HEK293T (cell line): ENCODE data around the gene RPL36AL.

ENCODE experiments used
- BHLHE40 ChIP-seq: fragments of 450-650 bp; IDR thresholded peaks from 2 replicates; pipeline ENCODE4 v1.6.1; 2016; ENCODE audit warnings: mild to moderate bottlenecking, moderate library complexity, borderline replicate concordance
- CTBP1 ChIP-seq: fragments of 450-650 bp; IDR thresholded peaks from 2 replicates; pipeline ENCODE4 v1.6.1; 2016; ENCODE audit warnings: borderline replicate concordance
- ELF4 ChIP-seq: fragments of 450-650 bp; IDR thresholded peaks from 2 replicates; pipeline ENCODE4 v1.6.1; 2017; ENCODE audit warnings: antibody characterized with exemption
- FOXA1 ChIP-seq: fragments of 450-650 bp; IDR thresholded peaks from 2 replicates; pipeline ENCODE4 v1.6.1; 2016; ENCODE audit warnings: mild to moderate bottlenecking
- FOXM1 ChIP-seq: fragments of 450-650 bp; IDR thresholded peaks from 2 replicates; pipeline ENCODE4 v1.6.1; 2017; ENCODE audit warnings: mild to moderate bottlenecking, borderline replicate concordance
- HDGF ChIP-seq: fragments of 450-650 bp; IDR thresholded peaks from 2 replicates; pipeline ENCODE4 v1.6.1; 2017; ENCODE audit warnings: antibody characterized with exemption, borderline replicate concordance
- L3MBTL2 ChIP-seq: fragments of 450-650 bp; conservative IDR thresholded peaks from 2 replicates; pipeline ENCODE4 v1.6.1; 2016; ENCODE audit warnings: mild to moderate bottlenecking
- LEF1 ChIP-seq: fragments of 450-650 bp; IDR thresholded peaks from 2 replicates; pipeline ENCODE4 v1.6.1; 2017; ENCODE audit warnings: mild to moderate bottlenecking, borderline replicate concordance
- NFRKB ChIP-seq: fragments of 450-650 bp; IDR thresholded peaks from 2 replicates; pipeline ENCODE4 v1.6.1; 2016; ENCODE audit warnings: mild to moderate bottlenecking, moderate library complexity
- SUZ12 ChIP-seq: fragments of 450-650 bp; IDR thresholded peaks from 2 replicates; pipeline ENCODE4 v1.6.1; 2016; ENCODE audit warnings: mild to moderate bottlenecking
- TARDBP ChIP-seq: fragments of 450-650 bp; IDR thresholded peaks from 2 replicates; pipeline ENCODE4 v1.6.1; 2016

DNA sequence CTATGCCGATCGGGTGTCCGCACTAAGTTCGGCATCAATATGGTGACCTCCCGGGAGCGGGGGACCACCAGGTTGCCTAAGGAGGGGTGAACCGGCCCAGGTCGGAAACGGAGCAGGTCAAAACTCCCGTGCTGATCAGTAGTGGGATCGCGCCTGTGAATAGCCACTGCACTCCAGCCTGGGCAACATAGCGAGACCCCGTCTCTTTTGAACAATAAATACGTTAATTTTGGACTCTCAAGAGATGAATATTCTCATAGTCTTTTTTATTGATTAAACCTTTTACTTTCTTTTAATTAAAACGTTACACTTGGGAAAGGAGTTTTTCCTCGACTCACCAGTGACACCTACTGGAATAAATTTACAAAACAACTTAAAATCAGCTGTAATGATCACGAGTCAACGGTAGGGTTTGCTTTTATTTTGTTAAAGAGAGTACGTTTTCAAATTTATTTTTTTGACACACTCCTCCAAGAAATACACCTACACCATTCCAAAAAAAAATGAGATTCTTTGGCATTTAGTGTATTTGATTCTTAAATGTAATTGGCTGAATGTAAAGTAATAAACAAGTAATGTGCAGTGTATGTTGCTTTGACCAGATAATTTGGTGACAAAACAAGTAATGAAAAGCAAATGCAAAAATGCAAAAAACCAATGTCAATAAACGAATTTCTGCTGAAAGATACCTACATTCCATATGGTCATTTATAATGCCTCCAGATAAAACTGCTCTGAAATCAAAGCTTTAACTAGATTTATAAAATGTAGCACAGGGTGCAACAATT, 33.6 kb downstream of the RPL36AL start:
- TF ChIP-seq CTBP1 (no peak), SUZ12 (no peak), LEF1 (no peak), FOXM1 (no peak), NFRKB (no peak), FOXA1 (no peak), BHLHE40 (no peak), ELF4 (no peak), TARDBP (no peak), HDGF (no peak), L3MBTL2 (no peak)
